WTC11 (cell line): ENCODE results near the gene NEK10.

Source experiments
- AFF4 ChIP-seq: sonication (generic); formaldehyde crosslinking; IDR thresholded peaks from 2 replicates; pipeline ENCODE4 v1.8.1; 2023; ENCODE audit warnings: mild to moderate bottlenecking, missing genetic modification reagents, borderline replicate concordance
- CTCF ChIP-seq: fragments of 200-600 bp; IDR thresholded peaks from 2 replicates; pipeline ENCODE4 v1.8.0; 2022; ENCODE audit warnings: antibody characterized with exemption
- ESRRA ChIP-seq: sonication (generic); formaldehyde crosslinking; IDR thresholded peaks from 2 replicates; pipeline ENCODE4 v1.8.1; 2022; ENCODE audit warnings: mild to moderate bottlenecking, missing genetic modification reagents, borderline replicate concordance
- FOXP4 ChIP-seq: sonication (generic); formaldehyde crosslinking; IDR thresholded peaks from 2 replicates; pipeline ENCODE4 v1.8.0; 2022; ENCODE audit warnings: mild to moderate bottlenecking, missing genetic modification reagents
- SP1 ChIP-seq: sonication (generic); formaldehyde crosslinking; conservative IDR thresholded peaks from 2 replicates; pipeline ENCODE4 v1.8.1; 2022; ENCODE audit warnings: missing genetic modification reagents
- USF2 ChIP-seq: sonication (generic); formaldehyde crosslinking; IDR thresholded peaks from 2 replicates; pipeline ENCODE4 v1.8.1; 2023; ENCODE audit warnings: mild to moderate bottlenecking, missing genetic modification reagents, moderate library complexity
- ZNF416 ChIP-seq: fragments of 250-450 bp; sonication (Bioruptor Pico); IDR thresholded peaks from 2 replicates; pipeline ENCODE4 v1.9.0; 2021; ENCODE audit warnings: mild to moderate bottlenecking, inconsistent platforms
- TF ChIP-seq, protein P1 (sequence below): sonication (generic); formaldehyde crosslinking; IDR thresholded peaks from 2 replicates; pipeline ENCODE4 v1.8.1; 2022; ENCODE audit warnings: low read depth, missing genetic modification reagents, borderline replicate concordance
- TF ChIP-seq, protein P2 (sequence below): sonication (generic); formaldehyde crosslinking; IDR thresholded peaks from 2 replicates; pipeline ENCODE4 v1.8.1; 2022; ENCODE audit warnings: low read depth, mild to moderate bottlenecking, moderate library complexity, missing genetic modification reagents, borderline replicate concordance
- TF ChIP-seq, protein P3 (sequence below): sonication (generic); formaldehyde crosslinking; conservative IDR thresholded peaks from 2 replicates; pipeline ENCODE4 v1.8.1; 2022; ENCODE audit warnings: mild to moderate bottlenecking, missing genetic modification reagents
- TF ChIP-seq, protein P4 (sequence below): sonication (generic); formaldehyde crosslinking; IDR thresholded peaks from 2 replicates; pipeline ENCODE4 v1.8.1; 2023; ENCODE audit warnings: mild to moderate bottlenecking, moderate library complexity, missing genetic modification reagents

- TF ChIP-seq CTCF (no peak), AFF4 (CRISPR knock-in tag) (no peak), ZNF416 (CRISPR knock-in tag) (no peak), ESRRA (CRISPR knock-in tag) (no peak), USF2 (CRISPR knock-in tag) (no peak), FOXP4 (CRISPR knock-in tag) (no peak), SP1 (CRISPR knock-in tag) (no peak)
- TF ChIP-seq, protein P1, sequence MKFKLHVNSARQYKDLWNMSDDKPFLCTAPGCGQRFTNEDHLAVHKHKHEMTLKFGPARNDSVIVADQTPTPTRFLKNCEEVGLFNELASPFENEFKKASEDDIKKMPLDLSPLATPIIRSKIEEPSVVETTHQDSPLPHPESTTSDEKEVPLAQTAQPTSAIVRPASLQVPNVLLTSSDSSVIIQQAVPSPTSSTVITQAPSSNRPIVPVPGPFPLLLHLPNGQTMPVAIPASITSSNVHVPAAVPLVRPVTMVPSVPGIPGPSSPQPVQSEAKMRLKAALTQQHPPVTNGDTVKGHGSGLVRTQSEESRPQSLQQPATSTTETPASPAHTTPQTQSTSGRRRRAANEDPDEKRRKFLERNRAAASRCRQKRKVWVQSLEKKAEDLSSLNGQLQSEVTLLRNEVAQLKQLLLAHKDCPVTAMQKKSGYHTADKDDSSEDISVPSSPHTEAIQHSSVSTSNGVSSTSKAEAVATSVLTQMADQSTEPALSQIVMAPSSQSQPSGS (CRISPR knock-in tag), result no peak
- TF ChIP-seq, protein P2, sequence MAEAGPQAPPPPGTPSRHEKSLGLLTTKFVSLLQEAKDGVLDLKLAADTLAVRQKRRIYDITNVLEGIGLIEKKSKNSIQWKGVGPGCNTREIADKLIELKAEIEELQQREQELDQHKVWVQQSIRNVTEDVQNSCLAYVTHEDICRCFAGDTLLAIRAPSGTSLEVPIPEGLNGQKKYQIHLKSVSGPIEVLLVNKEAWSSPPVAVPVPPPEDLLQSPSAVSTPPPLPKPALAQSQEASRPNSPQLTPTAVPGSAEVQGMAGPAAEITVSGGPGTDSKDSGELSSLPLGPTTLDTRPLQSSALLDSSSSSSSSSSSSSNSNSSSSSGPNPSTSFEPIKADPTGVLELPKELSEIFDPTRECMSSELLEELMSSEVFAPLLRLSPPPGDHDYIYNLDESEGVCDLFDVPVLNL, result no peak
- TF ChIP-seq, protein P3, sequence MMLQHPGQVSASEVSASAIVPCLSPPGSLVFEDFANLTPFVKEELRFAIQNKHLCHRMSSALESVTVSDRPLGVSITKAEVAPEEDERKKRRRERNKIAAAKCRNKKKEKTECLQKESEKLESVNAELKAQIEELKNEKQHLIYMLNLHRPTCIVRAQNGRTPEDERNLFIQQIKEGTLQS (CRISPR knock-in tag), result no peak
- TF ChIP-seq, protein P4, sequence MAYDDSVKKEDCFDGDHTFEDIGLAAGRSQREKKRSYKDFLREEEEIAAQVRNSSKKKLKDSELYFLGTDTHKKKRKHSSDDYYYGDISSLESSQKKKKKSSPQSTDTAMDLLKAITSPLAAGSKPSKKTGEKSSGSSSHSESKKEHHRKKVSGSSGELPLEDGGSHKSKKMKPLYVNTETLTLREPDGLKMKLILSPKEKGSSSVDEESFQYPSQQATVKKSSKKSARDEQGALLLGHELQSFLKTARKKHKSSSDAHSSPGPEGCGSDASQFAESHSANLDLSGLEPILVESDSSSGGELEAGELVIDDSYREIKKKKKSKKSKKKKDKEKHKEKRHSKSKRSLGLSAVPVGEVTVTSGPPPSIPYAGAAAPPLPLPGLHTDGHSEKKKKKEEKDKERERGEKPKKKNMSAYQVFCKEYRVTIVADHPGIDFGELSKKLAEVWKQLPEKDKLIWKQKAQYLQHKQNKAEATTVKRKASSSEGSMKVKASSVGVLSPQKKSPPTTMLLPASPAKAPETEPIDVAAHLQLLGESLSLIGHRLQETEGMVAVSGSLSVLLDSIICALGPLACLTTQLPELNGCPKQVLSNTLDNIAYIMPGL (CRISPR knock-in tag), result no peak
Measured at GRCh38 chr3:27208961-27209616, 160.1 kb downstream of the NEK10 start.
